ENCODE measurements around the gene ACKR1. TPM values are rescaled to one million over a fixed set of nuclear protein-coding genes. Genes with fewer than 3 reads are reported as not detected.

Gene ACKR1
- total and polyA plus RNA-seq, 2 donors (not counting 1 experiment from before 2014, with no cell fraction given) = not detected

GRCh38 chr1:159168043-159168442 is 36.6 kb upstream of the ACKR1 start:
- TF ChIP-seq, protein P1, sequence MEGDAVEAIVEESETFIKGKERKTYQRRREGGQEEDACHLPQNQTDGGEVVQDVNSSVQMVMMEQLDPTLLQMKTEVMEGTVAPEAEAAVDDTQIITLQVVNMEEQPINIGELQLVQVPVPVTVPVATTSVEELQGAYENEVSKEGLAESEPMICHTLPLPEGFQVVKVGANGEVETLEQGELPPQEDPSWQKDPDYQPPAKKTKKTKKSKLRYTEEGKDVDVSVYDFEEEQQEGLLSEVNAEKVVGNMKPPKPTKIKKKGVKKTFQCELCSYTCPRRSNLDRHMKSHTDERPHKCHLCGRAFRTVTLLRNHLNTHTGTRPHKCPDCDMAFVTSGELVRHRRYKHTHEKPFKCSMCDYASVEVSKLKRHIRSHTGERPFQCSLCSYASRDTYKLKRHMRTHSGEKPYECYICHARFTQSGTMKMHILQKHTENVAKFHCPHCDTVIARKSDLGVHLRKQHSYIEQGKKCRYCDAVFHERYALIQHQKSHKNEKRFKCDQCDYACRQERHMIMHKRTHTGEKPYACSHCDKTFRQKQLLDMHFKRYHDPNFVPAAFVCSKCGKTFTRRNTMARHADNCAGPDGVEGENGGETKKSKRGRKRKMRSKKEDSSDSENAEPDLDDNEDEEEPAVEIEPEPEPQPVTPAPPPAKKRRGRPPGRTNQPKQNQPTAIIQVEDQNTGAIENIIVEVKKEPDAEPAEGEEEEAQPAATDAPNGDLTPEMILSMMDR (conservative IDR thresholded peaks at IDR 0.05 in 1 of 2, IDR thresholded peaks at IDR 0.05 in 1 of 2; ENCODE audit: low read depth in 1 of 2, low read length in 2 of 2) = no peak
- no peak for TF ChIP-seq EZH2 (IDR thresholded peaks at IDR 0.05; ENCODE audit: low read length, missing control alignments)
- Histone ChIP-seq H3K79me2 (ENCODE audit: control insufficient read depth, insufficient read depth, low read length) (no peaks in the 10 kb centered on the region), H3K36me3 (ENCODE audit: control insufficient read depth, insufficient read depth, low read length) (no peaks in the 10 kb centered on the region), H3K27me3 (ENCODE audit: control insufficient read depth, insufficient read depth, low read length) (peaks cover 12% of the 10 kb centered on the region), H3K27ac (ENCODE audit: insufficient read depth, low read length) (no peak overlapping the region), H3K9ac (ENCODE audit: insufficient read depth, low read length) (no peak overlapping the region), H4K20me1 (ENCODE audit: control insufficient read depth, extremely low read depth, insufficient read depth, low read length) (no peaks in the 10 kb centered on the region), H2AFZ (ENCODE audit: low read length) (no peak overlapping the region), H3K4me3 (replicated peaks in 1 of 4; ENCODE audit: control extremely low read depth in 1 of 4, insufficient read depth in 1 of 4, low read depth in 3 of 4, low read length in 4 of 4) (no peak overlapping the region), H3K4me1 (ENCODE audit: control insufficient read depth, extremely low read depth, insufficient read depth, low read length) (no peaks in the 10 kb centered on the region), H3K4me2 (ENCODE audit: extremely low read depth, insufficient read depth, low read length) (no peak overlapping the region), H3K9me3 (ENCODE audit: control insufficient read depth, insufficient read depth, low read depth, low read length) (no peaks in the 10 kb centered on the region)
- DNase-seq (ENCODE audit: low read depth in 2 of 2) = no peak

DNA sequence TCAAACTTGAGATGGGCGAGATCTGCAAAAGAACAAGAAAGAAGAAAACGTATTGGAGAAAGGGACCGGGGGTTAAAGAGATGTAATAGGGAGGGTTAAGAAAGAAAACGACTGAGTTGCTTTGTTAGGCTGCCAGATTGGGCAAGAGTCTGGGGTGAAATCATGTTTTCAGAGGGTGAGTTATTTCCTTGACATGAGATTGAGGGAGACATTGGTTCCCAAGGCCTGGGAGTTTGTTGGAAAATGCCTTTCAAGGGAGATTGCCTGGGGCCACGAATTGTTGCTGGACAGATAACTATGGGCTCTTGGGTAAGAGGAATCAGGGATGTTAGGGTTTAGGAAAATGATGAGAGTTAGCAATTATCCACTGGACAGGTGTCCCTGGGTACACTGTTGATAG is 34.0 kb upstream of the ACKR1 start:
- TF ChIP-seq EZH2 (IDR thresholded peaks at IDR 0.05; ENCODE audit: low read length, missing control alignments) = no peak
- TF ChIP-seq, protein P1 (conservative IDR thresholded peaks at IDR 0.05 in 1 of 2, IDR thresholded peaks at IDR 0.05 in 1 of 2; ENCODE audit: low read depth in 1 of 2, low read length in 2 of 2) = no peak

GRCh38 chr1:159171254-159171687 is 33.4 kb upstream of the ACKR1 start, which contains the start of gene CADM3:
TSS of gene CADM3 (plus strand) at chr1:159171615. CDS start at chr1:159171766, 151 bp downstream.
- Histone ChIP-seq H3K9ac (ENCODE audit: insufficient read depth, low read length) (no peak within 1 kb of the TSS), H4K20me1 (ENCODE audit: control insufficient read depth, extremely low read depth, insufficient read depth, low read length) (no peaks in the 10 kb centered on the region), H3K4me2 (ENCODE audit: extremely low read depth, insufficient read depth, low read length) (no peak within 1 kb of the TSS), H3K36me3 (ENCODE audit: control insufficient read depth, insufficient read depth, low read length) (no peaks in the 10 kb centered on the region), H3K9me3 (ENCODE audit: control insufficient read depth, insufficient read depth, low read depth, low read length) (no peaks in the 10 kb centered on the region), H3K27ac (ENCODE audit: insufficient read depth, low read length) (no peak within 1 kb of the TSS), H3K27me3 (ENCODE audit: control insufficient read depth, insufficient read depth, low read length) (peaks cover 12% of the 10 kb centered on the region), H3K4me1 (ENCODE audit: control insufficient read depth, extremely low read depth, insufficient read depth, low read length) (no peaks in the 10 kb centered on the region), H3K4me3 (replicated peaks in 1 of 4; ENCODE audit: control extremely low read depth in 1 of 4, insufficient read depth in 1 of 4, low read depth in 3 of 4, low read length in 4 of 4) (no peak within 1 kb of the TSS), H2AFZ (ENCODE audit: low read length) (no peak within 1 kb of the TSS), H3K79me2 (ENCODE audit: control insufficient read depth, insufficient read depth, low read length) (no peaks in the 10 kb centered on the region)
- DNase-seq (ENCODE audit: low read depth in 2 of 2) = no peak
- no peak for TF ChIP-seq EZH2 (IDR thresholded peaks at IDR 0.05; ENCODE audit: low read length, missing control alignments)
- TF ChIP-seq, protein P1 (conservative IDR thresholded peaks at IDR 0.05 in 1 of 2, IDR thresholded peaks at IDR 0.05 in 1 of 2; ENCODE audit: low read depth in 1 of 2, low read length in 2 of 2) = no peak

More for the DNA sequence above, 34.0 kb upstream of the ACKR1 start:
- no peaks in the 10 kb centered on the region for H3K9me3 ChIP-seq (ENCODE audit: control insufficient read depth, insufficient read depth, low read depth, low read length)
- H2AFZ ChIP-seq (ENCODE audit: low read length) = no peak overlapping the region
- no peak overlapping the region for H3K27ac ChIP-seq (ENCODE audit: insufficient read depth, low read length)
- H3K9ac ChIP-seq (ENCODE audit: insufficient read depth, low read length) = no peak overlapping the region
- H3K79me2 ChIP-seq (ENCODE audit: control insufficient read depth, insufficient read depth, low read length) = no peaks in the 10 kb centered on the region
- H3K4me3 ChIP-seq (replicated peaks in 1 of 4; ENCODE audit: control extremely low read depth in 1 of 4, insufficient read depth in 1 of 4, low read depth in 3 of 4, low read length in 4 of 4) = no peak overlapping the region
- no peaks in the 10 kb centered on the region for H4K20me1 ChIP-seq (ENCODE audit: control insufficient read depth, extremely low read depth, insufficient read depth, low read length)
- no peak for DNase-seq (ENCODE audit: low read depth in 2 of 2)
- H3K4me1 ChIP-seq (ENCODE audit: control insufficient read depth, extremely low read depth, insufficient read depth, low read length) = no peaks in the 10 kb centered on the region
- no peak overlapping the region for H3K4me2 ChIP-seq (ENCODE audit: extremely low read depth, insufficient read depth, low read length)
- peaks cover 12% of the 10 kb centered on the region for H3K27me3 ChIP-seq (ENCODE audit: control insufficient read depth, insufficient read depth, low read length)
- H3K36me3 ChIP-seq (ENCODE audit: control insufficient read depth, insufficient read depth, low read length) = no peaks in the 10 kb centered on the region

Measured in fibroblast of lung (primary cell).